Lung microvascular endothelial cell (primary cell): Measurements from ENCODE around the gene DNAJC10. TPM values are rescaled to one million over a fixed set of nuclear protein-coding genes. Genes with fewer than 3 reads are reported as not detected.

Source experiments
- DNase-seq, 2 donors: peaks; one replicate each; pipeline versions ENCODE4 v3.0.0 to v3.0.0-alpha.2; 2010; ENCODE audit warnings: low read depth in 2 of 2
- total RNA-seq: library from RNA; depleted of rRNA; stranded (reverse); fragments of >200 nt; gene quantifications from 2 replicates; pipeline ENCODE4 v1.2.1, GENCODE V29; 2014

The DNAJC10 gene
- total RNA-seq, 1 donor from 2014 or later: 63.3 TPM

DNA sequence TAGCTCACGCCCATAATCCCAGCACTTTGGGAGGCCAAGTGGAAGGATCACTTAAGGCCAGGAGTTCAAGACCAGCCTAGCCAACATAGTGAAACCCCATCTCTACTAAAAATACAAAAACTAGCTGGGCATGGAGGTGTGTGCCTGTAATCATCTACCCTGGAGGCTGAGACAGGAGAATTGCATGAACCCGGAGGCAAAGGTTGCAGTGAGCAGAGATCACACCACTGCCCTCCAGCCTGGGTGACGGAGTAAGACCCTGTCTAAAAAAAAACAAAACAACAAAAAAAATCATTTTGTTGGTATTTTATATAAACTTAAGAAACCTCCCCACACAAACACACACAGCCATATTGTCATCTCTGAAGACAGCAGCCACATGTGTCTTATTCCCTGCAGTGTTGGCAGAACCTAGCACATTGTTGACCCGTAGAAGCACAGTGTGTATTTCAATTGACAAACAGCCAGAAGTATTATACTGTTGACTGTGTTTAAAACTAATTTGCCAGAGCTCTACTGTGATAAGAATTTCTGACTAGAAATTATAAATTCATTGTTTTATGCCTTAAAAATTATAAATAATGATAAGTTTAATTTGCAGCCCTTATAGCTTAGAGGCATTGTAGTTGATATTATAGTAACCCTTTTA is 68.1 kb downstream of the DNAJC10 start:
- no peak for DNase-seq

DNA sequence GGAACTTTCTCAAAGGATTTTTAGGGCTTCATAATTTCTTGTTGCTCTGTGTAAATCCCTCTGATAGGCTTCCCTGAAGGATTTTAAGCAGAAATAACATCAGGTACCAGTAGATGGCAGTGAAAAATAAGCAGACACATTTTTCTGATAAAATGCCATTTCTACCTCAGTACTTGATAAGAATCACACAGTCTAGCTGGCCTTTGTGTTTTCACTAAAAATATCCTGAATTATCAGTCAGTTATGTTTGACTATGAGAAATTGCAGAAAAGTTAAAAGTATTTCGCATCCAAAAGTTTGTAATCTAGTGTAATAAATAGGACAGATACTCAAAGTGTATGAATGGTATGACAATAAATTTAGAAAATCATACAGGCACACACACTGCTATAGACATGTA is 68.7 kb downstream of the DNAJC10 start:
- DNase-seq: peak; percentile 45 to 70

DNA sequence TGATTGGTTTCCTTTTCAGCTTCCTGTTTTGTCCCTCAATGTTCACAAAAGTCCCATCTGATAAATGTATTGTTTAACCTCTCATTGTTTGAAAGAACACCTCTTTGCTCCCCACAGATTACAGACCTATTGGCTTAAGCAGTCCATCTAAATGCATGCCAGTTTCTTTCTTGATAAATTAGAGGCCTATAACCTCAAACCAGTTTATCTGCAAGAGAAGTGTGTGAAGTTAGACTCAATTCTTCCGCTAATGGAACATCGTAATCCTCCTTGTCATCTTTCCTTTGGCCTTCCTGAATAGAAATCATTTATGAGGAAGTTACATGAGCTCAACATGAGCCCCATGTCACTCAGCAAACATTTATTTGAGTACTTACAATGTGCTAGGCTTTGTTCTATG is 76.4 kb downstream of the DNAJC10 start:
- peak; percentile 26 to 64 for DNase-seq

DNA sequence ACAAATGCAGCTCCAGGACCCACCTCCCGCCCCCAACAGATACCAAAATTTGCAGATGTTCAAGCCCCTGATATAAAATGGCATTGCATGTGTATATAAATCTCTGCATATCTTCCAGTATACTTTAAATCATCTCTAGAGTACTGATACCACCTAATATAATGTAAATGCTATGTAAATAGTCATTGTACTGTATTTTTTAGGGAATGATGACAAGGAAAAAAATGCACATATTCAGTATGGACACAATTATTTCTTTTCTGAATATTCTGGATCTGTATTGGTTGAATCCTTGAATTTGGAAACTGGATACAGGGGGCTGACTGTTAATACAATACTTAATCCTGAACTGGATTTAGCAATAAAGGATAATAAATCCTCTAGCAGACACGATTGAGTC is 82.7 kb downstream of the DNAJC10 start:
- DNase-seq: no peak

DNA sequence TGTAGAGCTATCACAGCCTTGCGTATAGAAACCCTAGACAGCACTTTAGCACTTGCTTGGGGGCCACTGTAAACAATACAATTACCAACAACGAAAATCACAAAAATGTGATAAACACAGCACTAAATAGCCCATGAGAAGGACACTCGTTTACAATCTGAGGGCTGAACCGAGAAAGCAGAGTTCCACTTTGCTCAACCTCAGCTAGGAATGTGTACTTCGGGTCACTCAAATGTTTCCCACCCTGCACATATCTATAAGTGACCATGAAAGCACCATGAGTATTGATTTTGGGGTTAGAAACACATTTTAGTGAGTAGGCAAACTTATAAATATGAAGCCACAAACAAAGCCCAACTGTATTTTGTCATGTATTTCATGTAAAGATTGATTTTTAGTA is 88.1 kb downstream of the DNAJC10 start:
- no peak for DNase-seq

DNA sequence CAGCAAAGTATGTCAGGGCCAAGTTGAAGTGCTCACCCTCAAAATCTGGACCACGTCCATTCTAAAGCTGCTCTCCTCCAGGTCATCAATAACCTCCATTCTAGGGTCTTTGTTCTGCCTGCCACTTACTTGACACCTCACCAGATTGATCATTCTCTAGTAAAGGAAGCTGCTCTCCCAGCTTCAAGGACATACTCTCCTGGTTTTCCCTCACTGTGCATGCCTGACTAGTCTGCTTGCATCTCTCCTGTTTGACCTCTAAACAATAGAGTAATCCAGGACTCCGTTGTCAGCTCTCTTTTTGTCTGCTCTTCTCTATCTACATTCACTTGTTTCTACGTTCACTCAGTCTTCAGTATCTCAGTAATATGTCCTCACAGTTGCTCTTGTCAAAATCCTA is 91.3 kb downstream of the DNAJC10 start:
- no peak for DNase-seq

DNA sequence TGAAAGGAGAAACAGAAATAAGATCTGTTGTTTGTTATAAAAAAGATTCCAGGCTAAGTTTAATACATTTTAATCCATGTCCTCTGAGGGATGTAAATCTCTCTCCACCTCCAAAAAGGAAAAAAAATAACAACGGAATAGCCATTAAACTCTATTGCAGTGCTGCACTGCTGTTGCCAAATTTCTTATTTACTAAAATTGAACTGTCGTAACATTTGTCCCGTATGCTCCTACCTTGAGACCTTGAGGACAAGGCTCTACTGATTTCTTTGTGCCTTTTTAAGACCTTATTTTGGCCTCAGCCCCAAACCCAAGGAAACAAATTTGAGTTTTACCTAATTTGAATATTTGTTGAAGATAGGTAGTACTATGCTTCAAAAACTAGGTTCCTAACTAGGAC is 94.0 kb downstream of the DNAJC10 start:
- no peak for DNase-seq

DNA sequence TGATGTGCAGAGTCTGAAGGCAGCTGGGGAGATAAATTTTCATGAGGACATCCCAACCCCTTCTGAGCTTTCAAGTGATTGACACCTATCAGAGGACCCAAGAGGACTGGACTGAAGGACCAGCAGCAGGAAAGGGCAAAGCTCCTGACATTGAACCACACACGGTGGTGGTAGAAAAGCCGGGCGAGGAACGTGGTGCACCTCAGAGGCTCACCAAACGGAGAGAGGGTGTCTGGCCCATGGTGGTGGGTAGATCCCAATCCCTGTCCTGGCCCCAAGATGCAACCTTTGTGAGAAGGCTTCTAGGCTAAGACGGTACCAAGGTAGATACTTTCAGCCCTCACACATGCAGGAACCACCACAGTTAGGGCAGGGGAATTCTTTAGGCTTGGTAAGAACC is 98.3 kb downstream of the DNAJC10 start:
- DNase-seq: no peak

DNA sequence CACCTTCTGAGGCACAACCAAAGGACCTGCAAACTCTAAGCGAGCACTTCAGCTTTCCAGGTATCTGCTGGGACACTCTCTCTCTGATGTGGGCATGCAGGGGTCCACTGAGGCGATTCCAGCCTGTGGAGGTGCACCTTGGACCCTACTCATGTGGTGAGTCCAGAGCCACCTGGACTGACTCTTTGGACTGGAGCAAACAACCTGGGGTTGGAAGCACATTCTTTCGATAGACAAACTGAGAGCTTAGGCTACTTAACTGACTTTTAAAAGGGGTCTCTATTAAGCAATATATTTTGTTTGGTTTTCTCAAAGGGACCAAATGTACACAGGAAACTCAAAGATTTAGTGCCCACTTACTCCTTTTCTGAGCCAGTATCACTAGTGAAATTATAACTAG is 98.7 kb downstream of the DNAJC10 start:
- no peak for DNase-seq

DNA sequence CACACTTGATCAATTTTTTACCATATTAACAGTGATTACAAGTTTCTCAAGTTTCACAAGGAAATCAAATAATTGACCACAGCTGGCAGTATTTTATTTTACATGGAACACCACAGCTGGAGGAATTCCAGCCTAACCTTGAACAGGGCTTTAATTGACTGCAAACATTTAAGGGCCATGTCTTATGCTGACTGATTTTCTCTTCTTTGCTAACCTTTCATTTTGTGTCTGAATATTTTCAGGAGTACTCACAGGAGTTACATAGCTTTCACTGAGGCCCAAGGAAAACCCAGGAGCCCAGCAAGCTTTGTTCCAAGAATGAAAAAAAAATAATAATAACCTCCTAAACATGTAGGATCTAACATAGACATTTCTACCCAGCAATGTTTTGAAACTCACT is 100.8 kb downstream of the DNAJC10 start:
- no peak for DNase-seq

DNA sequence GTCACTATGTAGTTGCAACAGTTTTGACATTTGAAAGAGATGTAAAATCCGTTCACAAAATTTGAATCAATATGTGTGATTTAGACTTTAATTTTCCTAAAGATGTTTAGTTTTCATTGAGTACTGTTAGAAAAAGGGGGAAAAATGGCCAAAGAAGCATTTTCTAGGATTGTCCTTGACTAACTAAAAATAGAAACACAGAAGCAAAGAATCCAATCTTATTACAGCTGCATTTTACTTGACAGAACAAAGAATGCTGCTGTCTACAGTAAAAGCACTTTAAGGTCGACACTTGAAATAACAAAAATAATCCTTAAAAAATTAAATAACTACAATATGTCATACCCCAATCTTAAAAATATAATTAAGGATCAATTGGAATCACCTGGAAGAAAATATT is 101.5 kb downstream of the DNAJC10 start:
- no peak for DNase-seq

DNA sequence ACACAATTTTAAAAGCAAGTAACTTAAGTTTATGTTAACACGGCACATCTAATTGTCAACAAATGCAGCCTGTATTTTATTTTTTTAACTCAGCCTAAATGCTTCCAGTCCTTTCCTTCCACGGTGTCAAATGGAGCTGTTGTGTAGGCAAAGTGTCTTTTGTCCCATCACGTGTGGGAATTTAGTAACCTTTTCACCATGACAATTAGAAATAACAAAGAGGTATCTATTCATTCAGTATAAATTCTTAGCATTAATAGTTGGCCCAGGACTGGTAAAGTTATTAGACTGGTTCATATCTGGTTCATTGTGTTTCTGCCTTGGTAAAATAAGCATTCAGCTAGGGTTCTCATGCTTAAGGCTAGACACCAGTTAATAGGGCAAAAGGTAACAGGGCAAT is 102.4 kb downstream of the DNAJC10 start:
- no peak for DNase-seq

DNA sequence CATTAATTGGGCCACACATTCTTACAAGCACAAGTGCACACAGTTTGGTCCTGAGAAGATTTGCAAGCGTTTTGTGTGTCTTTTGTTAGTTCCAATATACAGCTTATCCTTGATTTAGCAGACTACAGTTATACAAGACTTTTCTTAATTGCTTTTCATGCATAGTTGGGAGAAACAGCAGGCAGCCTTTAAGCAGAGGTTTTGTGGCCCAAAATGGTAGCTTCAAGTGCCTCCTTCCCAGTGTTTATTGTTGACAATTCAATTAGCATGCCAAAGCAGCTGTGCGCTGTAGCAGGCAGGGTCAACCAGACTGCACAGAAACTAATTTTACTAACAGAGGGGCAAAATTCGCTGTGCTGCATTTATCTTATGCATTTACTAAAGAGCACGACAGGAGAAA is 102.9 kb downstream of the DNAJC10 start:
- no peak for DNase-seq

DNA sequence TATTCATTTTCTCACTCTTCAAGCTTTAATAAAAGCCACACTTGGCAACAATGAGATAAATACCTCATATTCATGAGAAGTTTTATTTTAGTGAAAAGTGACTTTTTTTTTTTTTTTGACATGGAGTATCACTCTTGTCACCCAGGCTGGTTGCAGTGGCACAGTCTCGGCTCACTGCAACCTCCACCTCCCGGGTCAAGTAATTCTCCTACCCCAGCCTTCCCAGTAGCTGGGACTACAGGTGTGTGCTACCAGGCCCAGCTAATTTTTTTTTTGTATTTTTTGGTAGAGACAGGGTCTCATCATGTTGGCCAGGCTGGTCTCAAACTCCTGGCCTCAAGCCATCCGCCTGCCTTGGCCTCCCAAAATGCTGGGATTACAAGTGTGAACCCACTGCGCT is 103.4 kb downstream of the DNAJC10 start:
- DNase-seq: no peak

DNA sequence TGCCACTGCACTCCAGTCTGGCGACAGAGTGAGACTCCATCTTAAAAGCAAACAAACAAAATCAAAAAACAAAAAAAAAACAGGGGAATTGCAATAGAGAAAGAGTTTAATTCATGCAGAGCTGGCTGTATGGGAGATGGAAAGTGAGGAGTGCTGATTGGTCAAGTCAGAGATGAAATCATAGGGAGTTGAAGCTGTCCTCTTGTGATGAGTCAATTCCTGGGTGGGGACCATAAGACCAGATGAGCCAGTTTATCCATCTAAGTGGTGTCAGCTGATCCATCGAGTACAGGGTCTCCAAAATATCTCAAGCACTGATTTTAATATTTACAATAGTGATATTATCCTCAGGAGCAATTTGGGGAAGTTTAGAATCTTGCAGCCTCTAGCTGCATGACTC is 105.1 kb downstream of the DNAJC10 start:
- no peak for DNase-seq

DNA sequence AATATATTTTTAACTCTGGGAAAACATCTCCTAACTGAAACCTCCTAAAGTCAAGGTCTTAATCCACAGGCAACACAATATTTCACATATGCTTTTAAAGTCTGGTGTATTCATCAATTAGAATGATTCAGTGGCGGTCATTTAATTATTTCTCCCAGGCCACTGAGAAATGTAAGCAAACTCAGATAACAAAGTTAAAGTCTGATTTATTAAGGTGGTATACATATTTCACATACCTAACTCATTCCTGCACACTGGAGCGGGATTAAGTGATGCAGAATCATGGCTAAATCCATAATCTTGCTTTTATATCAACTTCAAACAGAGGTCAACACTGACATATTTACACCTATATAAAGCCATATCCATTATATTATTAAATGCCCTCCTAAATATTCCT is 106.7 kb downstream of the DNAJC10 start:
- no peak for DNase-seq

DNA sequence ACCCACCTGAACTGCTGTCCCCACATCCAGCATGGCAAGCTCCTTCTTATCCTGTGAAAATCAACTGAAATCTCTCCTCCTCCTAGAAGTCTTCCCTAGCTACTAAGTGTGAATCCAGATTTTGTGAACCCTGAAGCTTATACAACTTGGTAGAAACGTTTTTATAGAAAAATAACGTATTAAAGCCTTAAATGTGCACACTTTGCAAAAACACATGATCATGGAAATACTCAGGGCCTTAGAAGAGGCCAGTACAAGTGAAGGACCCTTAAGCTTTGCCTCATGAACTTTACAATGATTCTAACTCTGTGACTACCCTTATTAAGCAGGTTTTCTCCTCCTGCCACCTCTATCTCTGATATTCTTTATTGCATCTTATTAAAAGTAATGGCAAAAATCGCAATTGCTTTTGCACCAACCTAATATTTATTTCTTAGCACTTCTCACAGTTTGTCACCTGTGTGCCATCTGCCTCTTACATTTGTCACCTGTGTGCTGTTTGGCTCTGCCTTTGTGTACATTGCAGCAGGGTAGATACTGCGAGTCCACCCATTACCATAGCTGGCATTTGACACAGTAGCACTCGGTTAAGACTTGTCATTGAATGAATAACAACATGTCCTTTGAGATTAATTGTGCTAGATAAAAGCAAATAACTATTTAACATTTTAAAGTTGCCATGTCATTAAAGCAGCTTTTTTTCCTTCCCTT is 108.2 kb downstream of the DNAJC10 start:
- no peak for DNase-seq

DNA sequence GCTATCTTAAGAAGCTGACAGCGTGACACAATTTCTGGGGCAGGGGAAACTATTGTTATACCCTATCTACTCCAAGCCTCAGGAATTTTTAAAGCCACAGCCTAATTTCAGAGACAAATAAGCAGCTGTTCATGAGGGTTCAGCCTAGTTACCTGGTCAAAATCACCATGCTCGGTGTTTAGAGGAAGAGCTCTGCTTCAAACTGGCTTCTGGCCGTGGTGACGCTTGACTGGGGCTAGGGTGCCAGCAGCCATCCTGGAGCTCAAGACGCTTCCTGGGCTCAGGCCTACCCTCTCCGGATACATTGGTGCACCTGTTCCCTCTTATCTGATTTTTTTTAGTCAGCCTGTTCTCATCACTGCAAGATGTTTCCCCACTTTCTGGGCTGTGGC is 108.7 kb downstream of the DNAJC10 start:
- no peak for DNase-seq

DNA sequence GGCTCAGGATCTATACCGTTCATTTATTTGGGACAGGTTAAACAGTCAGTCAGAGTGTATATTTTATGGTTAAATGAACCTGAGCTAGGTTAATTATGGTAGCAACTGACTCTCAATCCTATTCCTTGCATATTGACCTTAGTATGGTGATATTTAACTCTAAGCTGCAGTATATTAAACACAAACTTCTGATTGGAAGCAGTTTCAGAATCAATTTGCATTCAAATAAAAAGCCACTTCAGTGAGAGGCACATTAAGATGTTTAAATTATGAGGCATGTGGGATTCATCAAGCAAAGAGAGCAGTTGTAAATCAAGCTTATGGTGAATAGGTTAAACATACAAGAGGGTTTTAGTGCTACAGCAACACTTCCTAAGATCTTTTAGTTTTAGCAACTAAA is 110.0 kb downstream of the DNAJC10 start:
- DNase-seq: no peak

DNA sequence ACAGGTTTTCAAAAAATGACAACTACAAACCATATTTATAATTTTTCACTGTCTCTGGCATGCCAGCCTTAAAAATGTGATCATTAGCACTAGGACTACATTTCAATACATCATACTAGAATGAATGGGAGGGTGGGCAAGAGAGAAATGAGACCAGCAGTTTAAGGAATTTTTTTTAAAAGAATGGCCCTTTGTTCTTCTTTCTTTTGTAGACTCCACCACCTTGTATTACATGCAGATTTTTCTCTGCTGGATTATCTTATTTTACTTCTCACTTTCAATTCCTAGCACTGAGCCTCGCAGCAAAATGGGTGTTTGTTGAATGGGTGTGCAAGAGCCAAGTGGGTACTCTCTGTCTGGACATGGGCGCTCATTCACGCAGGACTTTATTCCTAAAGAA is 110.4 kb downstream of the DNAJC10 start:
- DNase-seq: no peak

DNA sequence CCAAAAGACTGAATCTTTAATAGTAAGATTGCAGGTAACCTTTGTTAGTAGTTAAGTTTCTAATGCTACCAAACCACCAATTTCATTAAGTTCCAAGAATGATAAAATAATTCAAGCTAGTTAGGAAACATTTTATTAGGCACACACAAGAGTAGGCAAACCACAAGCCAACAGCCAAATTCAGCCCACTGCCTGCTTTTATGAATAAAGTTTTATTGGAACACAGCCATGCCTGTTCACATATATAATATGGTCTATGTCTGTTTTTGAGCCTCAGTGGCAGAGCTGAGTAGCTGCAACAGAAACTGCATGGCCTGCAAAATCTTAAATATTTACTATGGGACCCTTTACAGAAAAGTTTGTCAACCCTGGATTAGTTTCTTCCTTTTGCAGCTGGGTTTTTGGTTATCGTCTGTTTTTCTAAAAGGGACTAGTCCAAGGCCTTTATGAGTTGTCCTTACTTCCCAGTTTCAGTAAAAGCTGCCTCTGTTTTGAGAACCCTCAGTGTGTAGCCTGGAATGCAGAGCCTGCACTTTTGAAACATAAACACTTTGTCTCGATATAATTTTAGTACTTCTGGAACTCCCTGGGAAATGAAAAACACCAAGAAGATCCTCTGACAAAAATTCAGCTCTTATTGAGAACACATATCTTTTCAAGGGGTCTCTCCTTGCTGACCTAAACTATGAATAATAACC is 111.3 kb downstream of the DNAJC10 start:
- DNase-seq: no peak

DNA sequence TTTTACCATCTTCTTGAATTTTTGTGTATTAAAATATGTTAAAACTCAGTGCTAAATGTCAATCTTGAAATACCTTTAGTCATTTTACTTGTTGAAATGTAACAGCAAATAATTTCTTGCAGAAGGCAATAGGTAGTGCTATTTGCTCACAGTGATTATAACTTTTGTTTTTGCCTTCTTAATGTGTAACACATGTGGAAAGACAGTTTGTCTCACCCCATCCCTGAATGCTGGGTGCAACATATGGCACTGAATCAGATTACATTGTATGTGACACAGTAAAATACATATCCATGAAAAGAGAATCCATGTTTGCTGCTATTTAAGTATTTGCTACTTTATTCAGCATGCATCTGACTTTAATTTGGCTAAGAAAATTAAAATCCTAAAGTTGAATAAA is 115.0 kb downstream of the DNAJC10 start:
- no peak for DNase-seq

DNA sequence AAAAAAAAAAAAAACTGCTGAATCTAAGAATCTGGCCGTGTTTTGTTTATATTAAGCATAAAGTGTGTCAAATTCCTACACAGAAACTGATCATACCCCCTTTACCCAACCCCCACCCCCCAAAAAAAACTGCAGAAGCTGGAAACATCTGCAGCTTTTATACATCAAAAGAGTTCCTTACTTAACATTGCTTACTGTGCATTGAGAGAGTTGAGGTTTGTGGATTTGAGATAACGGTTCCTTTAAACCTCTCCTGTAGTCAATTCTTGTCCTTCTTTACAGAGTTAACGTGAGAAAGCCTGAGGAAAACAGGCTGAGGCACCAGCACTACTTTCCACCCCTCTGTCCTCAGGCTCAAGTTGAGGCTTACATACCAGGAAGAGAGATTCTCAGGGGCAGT is 115.9 kb downstream of the DNAJC10 start:
- no peak for DNase-seq
